ENCODE data around the gene CD302. TPM values are rescaled to one million over a fixed set of nuclear protein-coding genes. Genes with fewer than 3 reads are reported as not detected.

Gene CD302
- total and polyA plus RNA-seq, 10 of the 15 experiments (the other 5 are each of a cell fraction or from before 2014, with no cell fraction given): 0.48 to 4.0 (median 2.1) TPM

GRCh38 chr2:159840616-159841015 is 42.6 kb upstream of the CD302 start:
- Histone ChIP-seq H2AFZ (ENCODE audit: control insufficient read depth, low read depth, low read length) (no peak overlapping the region), H4K20me1 (ENCODE audit: control insufficient read depth, insufficient read depth) (no peaks in the 10 kb centered on the region), H3K9ac (ENCODE audit: control insufficient read depth, insufficient read depth, low read length) (no peak overlapping the region), H3K27ac (ENCODE audit: control insufficient read depth, insufficient read depth) (no peak overlapping the region), H3K27me3 (replicated peaks in 1 of 2; ENCODE audit: control insufficient read depth in 2 of 2, insufficient read depth in 2 of 2, low read length in 1 of 2) (no peaks in the 10 kb centered on the region), H3K79me2 (ENCODE audit: control insufficient read depth, insufficient read depth, low read length) (no peaks in the 10 kb centered on the region), H3K9me3 (replicated peaks; ENCODE audit: control insufficient read depth, insufficient read depth, low read length) (no peaks in the 10 kb centered on the region), H3K4me3 (no peak overlapping the region), H3K36me3 (ENCODE audit: control insufficient read depth in 2 of 2, insufficient read depth in 2 of 2, low read length in 1 of 2) (peaks cover 2 to 26% of the 10 kb centered on the region in 2 experiments), H3K4me1 (ENCODE audit: control insufficient read depth, insufficient read depth, low read length) (no peaks in the 10 kb centered on the region), H3K4me2 (ENCODE audit: control insufficient read depth, insufficient read depth) (no peak overlapping the region)
- ChIA-PET POLR2A (no interaction called here), CTCF (interaction anchor here (1.5 to 1.8 kb wide), 2 partner anchors 81 to 85 kb away, joined by 3 to 4 read pairs; no protein-coding TSS in a partner anchor), SMC1A (ENCODE audit: uncharacterized antibody, unreplicated experiment) (interaction anchor here (0.6 to 1.6 kb wide), 3 partner anchors 8 to 80 kb away, joined by 3 to 7 read pairs (median 4); no protein-coding TSS in a partner anchor), RAD21 (ENCODE audit: unreplicated experiment) (no interaction called here)
- FAIRE-seq (no peak), DNase-seq (ENCODE audit: low read depth, low spot score) (no peak), ATAC-seq (no peak)
- no peak for TF ChIP-seq ZNF207 (IDR thresholded peaks at IDR 0.05; ENCODE audit: borderline replicate concordance)
- TF ChIP-seq SIX5 (IDR thresholded peaks at IDR 0.05; ENCODE audit: low read depth, low read length, severe bottlenecking): no peak
- TF ChIP-seq RELB (IDR thresholded peaks at IDR 0.05; ENCODE audit: low read depth): no peak
- TF ChIP-seq ESRRA (IDR thresholded peaks at IDR 0.05; ENCODE audit: low read length): no peak
- TF ChIP-seq SIN3A (IDR thresholded peaks at IDR 0.05; ENCODE audit: low read depth, low read length): no peak
- no peak for TF ChIP-seq ETV6 (conservative IDR thresholded peaks at IDR 0.05 in 1 of 2, IDR thresholded peaks at IDR 0.05 in 1 of 2; ENCODE audit: borderline replicate concordance in 1 of 2, low read depth in 1 of 2)
- TF ChIP-seq GATAD2B (conservative IDR thresholded peaks at IDR 0.05; ENCODE audit: low read depth): no peak
- no peak for TF ChIP-seq CBFB (IDR thresholded peaks at IDR 0.05; ENCODE audit: low read depth)
- no peak for TF ChIP-seq ZNF24 (IDR thresholded peaks at IDR 0.05)
- TF ChIP-seq NFIC (IDR thresholded peaks at IDR 0.05; ENCODE audit: low read depth, low read length): no peak
- TF ChIP-seq CHD1 (IDR thresholded peaks at IDR 0.05; ENCODE audit: low read depth, low read length): no peak
- TF ChIP-seq HDGF (IDR thresholded peaks at IDR 0.05): no peak
- in situ Hi-C loops (cut with MboI): no loop called here
- intact Hi-C loops (cut with micrococcal nuclease; ENCODE audit: unreplicated experiment): no loop called here
- BruUV-seq (replicated peaks): TSS peak; percentile 5
- 89% methylated on average over 5 of the region's 5 CpGs for WGBS (ENCODE audit: insufficient coverage, insufficient replicate concordance, low lambda C conversion rate, missing lambda C conversion rate)
